K562 (cell line): Measurements from ENCODE around the gene SMIM22.

ENCODE experiments used
- ETS1 ChIP-seq: conservative IDR thresholded peaks from 2 replicates; pipeline ENCODE4 v1.6.1; 2011; ENCODE audit warnings: low read depth, mild to moderate bottlenecking, low read length; ENCODE audit not compliant: control insufficient read depth
- NRF1 ChIP-seq, 2 experiments: fragments of 450-650 bp; IDR thresholded peaks in 1 of 2; conservative IDR thresholded peaks in 1 of 2; 2 replicates each; pipeline ENCODE4 v1.6.1; 2014; ENCODE audit warnings: mild to moderate bottlenecking in 2 of 2
- TBP ChIP-seq: optimal IDR thresholded peaks from 2 replicates; pipeline ENCODE3; 2011; ENCODE audit warnings: low read depth, low read length, improper control_type of control experiment
- ZKSCAN3 ChIP-seq: fragments of 250-450 bp; sonication (Bioruptor Pico); IDR thresholded peaks from 2 replicates; pipeline ENCODE4 v1.4.0; 2020

DNA sequence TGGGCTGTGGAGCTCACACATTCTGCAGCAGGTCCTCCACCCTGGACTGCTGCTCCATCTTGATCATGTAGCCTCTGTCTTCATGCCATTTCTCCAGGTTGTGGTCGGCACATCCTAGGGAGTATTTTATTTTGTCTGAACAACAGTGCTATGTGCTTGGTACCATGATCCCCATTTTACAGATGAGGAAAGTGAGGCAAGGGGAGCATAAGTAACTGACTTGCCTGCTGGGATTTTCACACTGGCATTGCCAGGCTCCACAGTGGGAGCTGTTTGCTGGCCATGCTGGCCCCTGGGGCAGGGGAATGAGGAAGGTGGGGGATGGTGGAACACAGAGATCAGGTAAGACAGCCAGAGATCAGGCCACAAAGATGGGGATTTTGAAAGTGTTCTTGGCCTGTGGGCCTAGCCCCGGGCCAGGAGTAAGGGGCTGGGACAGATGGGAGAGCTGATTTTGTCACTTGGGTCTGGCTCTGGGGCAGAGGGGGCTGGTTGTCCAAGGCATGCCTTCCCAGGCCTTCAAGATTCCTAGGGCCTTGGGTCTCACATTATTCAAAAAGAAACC is 18.9 kb upstream of the SMIM22 start:
- TF ChIP-seq ETS1 (no peak), ZKSCAN3 (CRISPR knock-in tag) (no peak), NRF1 (conservative IDR thresholded peaks at IDR 0.05 in 1 of 2, IDR thresholded peaks at IDR 0.05 in 1 of 2) (no peak), TBP (no peak)
